ENCODE results near the gene RSPH6A. TPM values are rescaled to one million over a fixed set of nuclear protein-coding genes. Genes with fewer than 3 reads are reported as not detected.

Gene RSPH6A
- 0.16 TPM for total RNA-seq

DNA sequence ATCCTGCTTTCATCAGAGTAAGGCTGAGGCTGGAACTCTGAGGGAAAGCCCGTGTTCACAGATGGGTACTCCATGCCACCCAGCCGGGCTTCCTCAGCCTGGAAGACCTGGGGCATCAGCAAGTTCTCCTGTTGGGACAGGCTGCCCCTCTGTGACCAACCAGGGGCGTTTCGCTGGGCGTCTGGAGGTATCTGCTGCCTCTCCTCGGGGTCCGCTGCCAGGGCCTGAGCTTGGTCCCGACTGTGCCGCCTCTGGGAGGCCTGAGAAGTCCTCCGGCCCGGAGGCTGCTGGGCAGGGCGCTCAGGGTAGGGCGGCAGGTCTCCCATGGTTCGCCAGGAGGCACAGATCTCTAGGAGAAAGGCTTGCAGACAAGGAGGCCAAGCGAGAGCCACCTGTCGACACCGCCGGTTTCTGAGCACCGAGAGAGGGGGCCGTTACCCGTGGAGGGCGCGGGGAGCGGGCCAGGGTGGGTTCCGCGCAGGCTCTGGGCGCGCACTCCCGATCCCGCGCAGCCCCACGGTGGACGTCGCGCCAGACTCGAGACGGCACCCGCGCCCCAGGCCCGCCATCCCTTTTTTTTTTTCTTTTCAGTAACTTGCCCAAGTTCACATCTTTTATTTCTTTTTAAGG lies at the start of gene RSPH6A:
RSPH6A (minus strand) TSS at position 458 of the 630 bp plus-strand sequence; CDS start at position 326, 132 bp downstream.
- no peak for DNase-seq

DNA sequence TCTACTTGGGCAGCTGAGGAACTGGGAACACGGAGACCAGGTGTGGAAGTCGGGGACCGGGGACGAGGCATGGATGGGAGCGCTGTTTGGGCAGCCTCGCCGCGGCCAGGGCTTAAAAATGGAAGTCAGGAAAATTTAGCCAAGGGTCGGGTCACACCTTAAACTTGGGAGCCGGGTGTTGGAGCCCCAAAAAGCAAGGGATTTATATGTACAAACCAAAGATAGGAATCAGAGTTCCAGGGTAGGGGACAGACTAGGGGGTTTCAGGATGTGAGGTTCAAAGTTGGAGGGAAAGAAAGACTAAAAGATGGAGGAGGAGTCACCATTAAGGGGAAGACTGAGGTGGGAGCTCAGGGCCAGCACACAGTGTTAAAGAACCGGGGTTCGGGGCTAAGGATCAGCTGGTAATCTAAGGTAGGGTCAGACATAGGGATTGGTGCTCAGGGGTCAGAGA lies 49.5 kb upstream of the RSPH6A start:
- no peak for DNase-seq

DNA sequence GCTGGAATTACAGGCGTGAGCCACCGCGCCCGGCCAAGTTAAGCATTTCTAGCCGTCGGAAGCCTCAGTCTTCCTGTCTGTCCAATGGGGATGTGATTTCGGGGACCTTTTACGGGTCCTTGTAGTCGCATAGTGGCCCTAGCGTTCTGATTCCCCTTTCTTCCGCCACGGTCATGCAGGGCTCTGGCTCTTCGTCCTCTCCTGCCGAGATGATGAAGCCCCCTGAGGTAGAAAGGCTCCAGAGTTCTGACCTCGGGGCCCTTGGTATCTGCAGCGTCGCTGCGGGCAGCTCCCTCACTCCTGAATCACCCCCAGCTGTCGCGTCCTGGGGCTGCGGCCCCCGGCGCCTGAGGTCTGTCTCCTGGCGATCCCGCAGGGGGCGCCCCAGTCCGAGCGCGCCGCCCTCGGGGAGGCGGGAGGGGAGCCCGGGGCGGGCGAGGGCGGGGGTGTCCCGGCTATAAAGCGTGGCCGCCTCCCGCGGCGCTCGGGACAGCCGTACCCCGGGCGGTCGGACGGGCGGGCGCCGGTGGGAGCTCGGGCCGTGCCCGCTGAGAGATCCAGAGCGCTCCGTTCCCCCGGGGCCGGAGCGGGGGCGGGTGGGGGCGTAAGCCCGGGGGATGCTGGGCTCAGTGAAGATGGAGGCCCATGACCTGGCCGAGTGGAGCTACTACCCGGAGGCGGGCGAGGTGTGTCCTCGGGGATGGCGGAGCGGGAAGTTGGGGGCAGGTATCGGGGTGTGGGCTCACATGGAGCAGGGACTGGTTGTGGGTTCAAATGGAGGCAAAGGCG lies 48.9 kb upstream of the RSPH6A start, which contains the start of gene FOXA3:
FOXA3 (plus strand) TSS at position 487 of the 789 bp plus-strand sequence; CDS start at position 618, 131 bp downstream.
- no peak for DNase-seq

DNA sequence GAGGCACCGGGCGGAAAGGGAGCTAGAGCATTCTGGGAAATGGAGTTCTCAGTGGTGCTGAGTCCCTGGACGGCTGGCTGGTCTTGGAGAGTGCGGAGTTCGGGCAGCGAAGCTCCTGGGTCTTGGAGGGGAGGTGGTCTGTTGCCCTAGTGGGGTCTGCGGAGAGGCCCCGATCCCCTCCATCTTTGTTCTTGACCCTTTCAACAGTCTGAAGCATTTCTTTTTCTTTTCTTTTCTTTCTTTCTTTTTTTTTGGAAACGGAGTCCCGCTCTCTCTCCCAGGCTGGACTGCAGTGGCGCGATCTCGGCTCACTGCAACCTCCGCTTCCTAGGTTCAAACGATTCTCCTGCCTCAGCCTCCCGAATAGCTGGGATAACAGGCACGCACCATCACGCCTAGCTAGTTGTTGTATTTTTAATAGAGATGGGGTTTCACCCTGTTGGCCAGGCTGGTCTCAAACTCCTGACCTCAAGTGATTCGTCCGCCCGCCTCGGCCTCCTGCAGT lies 48.3 kb upstream of the RSPH6A start:
- DNase-seq = no peak

DNA sequence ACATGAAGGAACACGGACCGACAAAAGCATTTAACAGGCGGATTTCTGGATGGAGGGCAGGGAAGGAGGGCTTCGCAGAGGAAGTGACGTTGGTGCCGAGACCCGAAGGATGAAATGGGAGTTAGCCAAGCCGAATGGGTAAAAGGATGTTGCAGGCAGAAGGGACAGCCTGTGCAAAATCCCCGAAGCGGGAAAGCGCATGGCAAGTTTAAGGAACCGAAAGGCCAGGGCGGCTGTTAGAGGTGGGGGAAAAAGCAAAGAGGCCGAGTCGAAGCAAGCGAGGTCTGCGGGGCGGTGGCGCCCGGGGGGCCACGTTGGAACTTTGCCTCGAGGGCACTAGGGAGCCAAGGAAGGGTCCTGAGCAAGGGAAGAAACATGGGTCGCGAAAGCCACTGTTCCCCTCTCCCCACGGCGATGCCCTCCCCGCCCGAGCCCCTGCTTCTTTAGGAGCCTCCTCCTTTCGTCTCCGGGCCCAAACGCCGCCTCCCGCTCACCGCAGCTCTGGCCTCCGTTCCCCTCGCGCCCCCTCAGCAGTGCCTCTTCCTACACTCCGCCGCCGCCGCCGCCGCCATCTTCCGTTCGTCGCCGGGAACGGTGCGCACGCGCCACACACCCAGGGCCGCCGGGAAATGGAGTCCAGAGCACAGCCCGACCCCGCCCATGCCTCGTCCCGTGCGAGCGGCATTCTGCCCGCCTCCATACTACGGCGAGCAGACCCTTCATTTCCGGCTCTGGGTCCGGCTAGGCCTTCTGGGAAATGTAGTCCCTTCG lies 47.6 kb upstream of the RSPH6A start, which contains the start of gene SYMPK:
SYMPK (minus strand) TSS at position 584 of the 771 bp plus-strand sequence. CDS start 8,652 bp downstream, outside the sequence.
- DNase-seq = peak; percentile 99

DNA sequence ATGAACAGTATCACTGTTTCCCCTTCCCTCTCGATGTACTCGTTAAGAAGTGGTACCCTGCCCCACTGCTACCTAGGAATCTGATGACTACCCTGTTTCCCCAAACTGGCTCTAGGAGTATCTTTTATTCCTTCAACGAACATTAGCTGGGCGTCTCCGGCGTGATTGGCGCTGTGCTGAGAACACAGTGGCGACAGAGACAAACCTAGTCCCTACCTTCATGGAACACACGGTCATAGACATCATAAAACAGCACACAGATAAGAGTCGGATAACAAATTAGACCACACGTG lies 47.1 kb upstream of the RSPH6A start:
- DNase-seq = no peak

DNA sequence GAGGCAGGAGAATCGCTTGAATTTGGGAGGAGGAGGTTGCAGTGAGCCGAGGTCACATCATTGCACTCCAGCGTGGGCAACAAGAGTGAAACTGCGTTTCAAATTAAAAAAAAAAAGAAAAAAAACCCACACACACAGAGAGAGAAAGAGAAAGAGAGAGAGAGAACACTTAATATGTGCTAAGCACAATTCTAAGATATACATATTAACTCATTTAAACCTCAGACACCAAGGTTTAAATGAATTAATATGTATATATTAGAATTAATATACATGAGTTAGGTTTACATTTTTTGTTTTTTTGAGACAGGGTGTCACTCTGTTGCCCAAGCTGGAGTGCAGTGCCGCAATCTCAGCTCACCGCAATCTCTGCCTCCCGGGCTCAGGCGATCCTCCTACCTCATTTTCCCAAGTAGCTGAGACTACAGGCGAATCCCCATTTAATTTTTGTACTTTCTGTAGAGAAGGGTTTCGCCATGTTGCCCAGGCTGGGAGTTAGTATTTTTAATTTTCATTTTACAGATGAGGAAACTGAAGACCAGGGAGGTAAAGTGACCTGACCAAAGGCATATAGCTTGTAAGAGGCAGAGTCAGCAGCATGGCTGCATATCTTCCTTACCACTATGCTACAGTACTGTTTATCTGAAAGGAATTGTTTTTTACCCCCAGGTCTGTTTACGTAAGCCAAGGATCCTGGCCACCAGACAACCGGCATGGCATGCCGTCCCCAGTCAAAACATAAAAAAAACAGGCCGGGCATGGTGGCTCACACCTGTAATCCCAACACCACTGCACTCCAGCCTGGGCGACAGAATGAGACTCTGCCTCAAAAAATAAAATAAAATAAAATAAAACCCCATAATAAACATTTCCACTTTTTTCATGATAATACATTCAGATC lies 45.5 kb upstream of the RSPH6A start:
- no peak for DNase-seq

DNA sequence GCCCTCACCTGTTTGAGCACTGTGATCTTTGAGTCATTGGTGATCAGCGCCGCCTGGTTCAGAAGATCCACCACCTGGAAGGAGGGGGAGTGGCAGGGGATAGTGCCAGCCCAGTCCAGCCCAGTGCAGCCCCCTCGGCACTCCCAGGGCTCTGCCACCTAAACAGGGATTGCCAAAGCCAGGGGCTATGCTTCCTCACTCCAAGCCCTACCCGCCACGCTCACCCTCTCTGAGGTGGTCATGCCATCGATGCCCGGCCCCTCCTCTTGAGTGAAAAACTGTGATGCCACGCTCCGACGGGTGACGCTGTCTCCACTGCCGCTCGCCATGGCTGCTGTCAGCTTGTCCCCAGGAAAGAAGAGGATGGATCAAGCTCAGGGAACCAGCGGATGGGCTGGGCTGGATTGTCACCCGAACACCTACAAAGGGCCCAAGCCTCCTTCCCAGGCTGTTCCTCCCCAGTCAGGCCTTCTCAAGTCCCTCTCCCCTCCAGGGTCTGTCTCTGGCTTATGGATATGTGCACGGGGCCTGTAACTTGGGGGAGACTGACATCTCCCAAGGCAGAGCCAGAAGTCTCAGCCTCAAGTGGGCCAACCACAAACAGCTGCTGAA lies 39.2 kb upstream of the RSPH6A start:
- DNase-seq = no peak

DNA sequence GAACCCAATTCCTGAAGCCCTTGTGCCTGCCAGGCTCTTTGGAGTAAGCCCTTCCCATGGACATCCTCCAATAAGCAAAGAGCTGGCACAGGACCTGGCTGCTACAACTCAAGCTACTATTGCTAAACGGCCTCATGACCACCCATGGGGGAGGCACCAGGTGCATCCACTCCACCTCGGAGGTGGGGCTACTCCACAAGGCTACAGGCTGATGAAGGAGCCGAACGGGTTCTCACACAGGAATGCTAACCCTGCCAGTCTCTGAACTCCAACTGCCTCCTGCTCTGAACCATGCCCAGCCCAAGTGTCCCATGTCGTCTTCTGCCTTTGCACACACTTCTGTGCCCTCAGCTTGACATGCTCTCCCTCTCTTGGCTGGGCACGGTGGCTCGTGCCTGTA lies 37.9 kb upstream of the RSPH6A start:
- no peak for DNase-seq

DNA sequence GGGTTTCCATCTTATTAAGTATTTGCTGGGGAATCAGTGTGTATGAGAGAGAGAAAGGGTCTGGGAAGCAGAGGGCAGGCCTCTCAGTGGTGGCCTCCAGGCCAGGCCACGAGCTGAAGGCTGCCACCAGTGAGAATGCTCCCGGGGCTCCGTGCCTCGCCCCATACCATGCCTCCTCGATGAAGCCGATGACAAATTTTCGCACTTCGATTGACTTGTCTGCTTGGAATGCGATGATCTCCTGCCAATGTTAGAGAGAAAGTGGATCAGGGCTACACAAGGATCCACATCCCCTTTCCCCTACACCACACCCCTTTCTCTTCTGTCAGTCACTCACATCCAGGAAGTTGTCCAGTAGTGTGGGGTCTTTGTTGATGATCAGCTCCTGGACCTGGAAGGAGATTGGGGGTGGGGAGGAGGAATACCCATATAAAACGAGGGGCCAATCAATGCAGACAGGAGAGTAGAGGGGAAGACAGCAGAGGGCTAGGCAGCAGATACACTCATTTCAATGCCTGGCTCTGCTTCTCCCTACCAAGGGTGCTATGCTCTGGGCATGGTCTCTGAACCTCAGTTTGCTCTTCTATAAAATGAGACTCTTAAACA lies 37.1 kb upstream of the RSPH6A start:
- no peak for DNase-seq

DNA sequence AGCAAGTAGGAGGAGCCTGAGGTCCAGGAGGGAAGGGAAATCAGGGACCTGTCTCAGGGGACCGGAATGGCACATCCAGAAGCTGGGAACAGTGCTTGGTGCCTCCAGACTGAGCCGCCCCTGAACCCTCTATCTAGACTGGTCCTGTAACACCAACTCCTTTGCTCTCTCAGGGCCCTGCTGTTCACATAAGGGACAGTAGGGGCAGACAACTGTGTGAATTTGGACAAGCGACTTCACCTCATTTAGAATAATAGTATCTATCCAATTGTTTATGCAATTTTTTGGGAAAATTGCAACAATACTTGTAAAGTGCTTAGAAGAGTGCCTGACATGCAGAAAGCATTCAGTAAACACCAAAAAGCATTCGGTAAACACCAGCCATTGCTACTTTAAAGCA lies 33.8 kb upstream of the RSPH6A start:
- DNase-seq = no peak

DNA sequence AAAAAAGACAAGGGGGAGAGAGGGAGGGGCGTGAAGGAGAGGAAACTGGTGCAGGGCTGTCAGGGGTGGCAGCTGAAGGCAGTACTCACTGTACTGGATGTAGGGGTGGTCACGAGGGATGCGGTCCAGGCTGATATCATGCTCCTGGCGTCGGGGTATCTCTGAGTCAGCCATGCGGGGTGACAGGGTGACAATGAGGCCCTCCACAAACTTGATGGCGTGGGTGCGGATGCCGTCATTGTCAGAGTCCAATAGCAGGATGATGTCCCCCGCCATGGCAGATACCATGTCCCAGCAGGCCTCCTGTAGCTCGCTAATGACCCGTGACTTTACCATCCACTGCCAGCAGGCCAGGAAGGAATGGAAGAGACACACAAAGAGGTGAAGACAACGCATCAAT lies 32.6 kb upstream of the RSPH6A start:
- DNase-seq = no peak

DNA sequence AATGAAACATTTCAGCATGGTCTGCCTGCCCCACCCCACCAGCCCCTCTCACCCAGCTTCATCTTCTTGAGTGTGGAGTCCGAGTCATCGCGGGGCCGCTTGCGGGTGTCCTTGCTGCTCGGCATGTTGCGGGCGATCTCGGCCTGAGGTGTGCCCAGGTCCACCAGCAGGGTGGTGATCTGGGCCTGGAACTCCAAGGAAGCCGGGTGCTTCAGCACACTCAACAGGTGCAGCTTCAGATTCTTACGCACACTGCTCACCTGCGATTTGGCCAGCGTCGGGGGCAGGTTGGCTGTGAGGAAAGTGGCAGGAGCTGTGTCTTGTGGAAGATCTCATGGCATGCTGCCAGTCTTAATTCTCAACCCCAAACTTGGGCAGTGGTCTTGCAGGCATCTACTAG lies 27.1 kb upstream of the RSPH6A start:
- DNase-seq = no peak

DNA sequence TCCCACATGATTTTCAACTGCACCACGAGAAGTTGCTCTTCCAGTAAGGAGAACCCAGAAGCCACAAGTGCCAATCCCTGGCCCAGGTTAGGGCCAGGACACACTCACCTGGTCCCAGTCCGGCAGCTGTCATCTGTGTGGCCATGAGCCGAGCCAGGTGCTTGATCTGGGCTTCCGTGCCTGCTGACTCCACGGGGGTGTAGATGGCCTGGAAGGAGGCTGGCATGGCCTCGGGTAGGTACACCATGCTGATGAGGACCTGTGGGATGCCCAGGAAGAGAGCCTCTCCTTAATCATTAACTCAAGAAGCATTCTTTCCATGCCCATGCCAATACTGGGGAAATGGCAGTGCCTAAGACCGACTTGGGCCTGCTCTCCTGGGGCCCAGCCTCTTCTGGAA lies 19.9 kb upstream of the RSPH6A start:
- no peak for DNase-seq

DNA sequence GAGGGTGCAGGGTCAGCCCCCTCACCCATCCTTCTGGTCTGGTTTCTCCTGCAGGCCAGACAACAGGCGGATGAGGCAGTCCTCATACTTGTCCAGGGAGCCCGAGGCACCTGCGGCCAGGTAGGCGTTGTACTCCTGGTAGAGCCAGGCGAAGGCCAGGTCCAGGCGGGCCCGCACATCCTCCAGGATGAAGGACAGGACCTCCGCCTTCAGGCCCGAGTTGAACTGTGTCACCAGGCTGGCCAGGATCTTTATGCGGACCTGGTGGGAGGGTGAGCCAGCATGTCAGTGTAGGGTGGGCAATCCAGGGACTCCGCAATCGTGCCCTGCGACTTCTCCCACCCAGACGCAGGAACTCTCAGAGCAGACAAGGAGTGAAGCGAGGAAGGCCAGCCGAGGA lies 13.8 kb upstream of the RSPH6A start:
- no peak for DNase-seq

DNA sequence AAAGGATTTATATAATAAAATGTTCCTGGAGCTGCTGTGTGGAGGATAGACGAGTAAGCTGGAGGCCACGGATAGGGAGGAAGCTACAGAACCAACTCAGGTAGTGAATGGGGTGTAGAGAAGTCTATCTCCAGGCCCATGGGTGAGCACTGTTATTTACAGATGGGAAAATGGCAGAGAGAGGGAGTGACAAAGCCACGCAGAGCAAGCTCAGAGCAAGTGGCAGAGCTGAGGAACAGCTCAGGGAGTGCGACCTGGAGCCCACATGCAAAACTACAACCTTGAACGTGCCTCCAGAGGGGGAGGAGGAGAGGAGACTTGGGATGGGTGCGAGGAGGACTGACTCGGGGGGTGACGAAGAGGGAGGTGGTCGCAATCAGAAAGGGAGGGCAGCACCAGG lies 13.4 kb upstream of the RSPH6A start:
- no peak for DNase-seq

DNA sequence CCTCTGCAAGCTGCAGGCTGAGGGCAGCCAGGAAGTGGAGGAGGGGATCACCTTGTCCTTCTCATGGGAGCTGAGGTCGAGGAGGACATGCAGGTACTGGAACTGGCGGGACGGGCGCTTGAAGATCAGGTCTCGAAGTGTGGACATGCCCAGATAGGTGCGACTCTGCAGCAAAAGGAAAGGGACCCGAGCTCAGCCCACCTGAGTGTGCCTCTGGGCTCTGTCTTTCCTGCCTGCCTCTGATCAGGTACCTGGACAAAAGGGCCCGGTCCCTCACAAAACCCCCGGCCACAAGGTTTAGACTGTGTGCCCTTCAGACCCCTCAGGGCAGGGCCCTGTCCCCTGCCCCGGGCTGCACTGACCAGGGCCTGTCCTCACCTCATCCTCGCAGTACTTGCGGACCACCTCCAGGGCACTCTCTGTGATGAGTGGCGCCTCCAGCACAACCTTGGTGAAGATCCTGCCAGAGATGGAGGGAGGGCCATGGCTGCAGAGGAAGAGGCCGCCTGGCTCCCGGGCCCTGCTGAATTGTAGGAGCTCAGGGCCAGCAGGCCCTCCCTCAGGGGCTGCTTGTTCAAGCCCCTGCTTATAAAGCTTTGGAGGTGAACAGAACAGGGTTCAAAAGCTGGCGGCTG lies 12.5 kb upstream of the RSPH6A start:
- DNase-seq = no peak

DNA sequence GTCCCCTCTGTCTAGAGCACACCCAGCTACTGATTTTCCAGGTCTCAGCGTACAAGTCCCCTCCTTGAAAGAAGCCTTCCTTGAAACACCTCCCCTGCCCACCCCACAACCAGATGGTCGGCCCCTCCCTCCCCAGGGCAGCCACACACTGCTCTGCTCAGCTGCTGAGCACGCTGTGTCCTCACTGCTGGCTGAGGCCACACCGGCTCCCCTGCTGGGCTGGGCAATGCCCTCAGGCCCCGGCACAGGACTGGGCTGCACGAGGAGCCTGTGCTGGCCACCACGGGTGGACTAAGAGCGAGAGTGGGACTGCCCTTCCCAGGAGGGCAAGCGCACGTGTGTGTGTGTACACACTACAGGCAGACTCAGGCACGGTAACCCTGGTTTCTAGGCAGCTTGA lies 11.8 kb upstream of the RSPH6A start:
- no peak for DNase-seq

DNA sequence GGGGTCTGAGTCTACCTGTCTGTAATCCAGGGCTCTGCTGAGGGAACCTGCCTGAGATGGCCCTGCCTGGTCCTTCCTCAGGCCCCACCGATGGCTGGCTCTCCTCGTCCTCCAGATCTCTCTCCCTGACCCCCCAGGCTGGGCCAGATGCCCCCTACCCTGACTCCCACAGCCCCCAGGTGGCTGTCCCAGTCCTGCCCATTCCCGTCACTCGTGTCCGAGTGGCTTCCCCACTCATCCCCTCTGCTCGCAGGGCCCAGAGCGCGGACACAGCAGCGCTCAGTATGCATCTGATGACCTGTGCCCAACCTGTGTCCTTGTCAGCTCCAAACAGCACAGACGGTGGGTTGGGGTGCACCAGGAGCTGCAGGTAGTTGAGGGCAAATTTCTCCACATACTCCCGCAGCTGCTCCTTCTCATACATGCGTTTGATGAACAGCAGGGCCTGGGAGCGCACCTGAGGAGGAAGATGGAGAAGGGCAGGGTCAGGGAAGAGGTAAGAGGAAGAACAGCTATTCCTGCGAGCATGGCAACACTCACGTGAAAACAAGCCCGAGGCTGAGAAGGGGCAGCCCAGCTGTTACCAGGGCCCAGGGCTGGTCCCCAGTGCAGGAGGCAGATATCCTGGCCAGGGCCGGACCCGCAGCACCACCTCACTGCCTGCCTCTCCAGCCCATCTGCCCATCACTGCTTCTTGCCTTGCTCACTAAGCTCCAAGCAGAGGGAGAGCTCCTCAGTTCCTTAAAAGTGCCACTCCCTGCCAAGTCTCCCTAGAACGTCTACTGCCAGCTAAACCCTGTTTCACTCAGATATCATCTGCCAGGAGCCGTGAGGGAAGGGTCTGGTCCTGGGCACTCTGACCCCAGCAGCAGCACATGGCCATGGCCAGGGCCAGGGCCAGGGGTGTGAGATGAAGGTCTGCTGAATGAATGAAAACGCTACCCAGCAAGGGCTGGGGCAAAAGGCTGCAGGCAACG lies 11.1 kb upstream of the RSPH6A start:
- no peak for DNase-seq

All from occipital lobe (tissue), 2 donors.